Central memory CD4-positive, alpha-beta T cell (primary cell): ENCODE measurements around the gene PNPLA5.

ENCODE experiments used
- DNase-seq: peaks from one replicate; pipeline ENCODE4 v3.0.0; 2022

Gene PNPLA5

GRCh38 chr22:43852573-43853327 is 39.1 kb downstream of the PNPLA5 start:
- DNase-seq = no peak

GRCh38 chr22:43851979-43852307 is 39.9 kb downstream of the PNPLA5 start:
- DNase-seq = no peak

GRCh38 chr22:43851058-43851978 is 40.5 kb downstream of the PNPLA5 start:
- no peak for DNase-seq

GRCh38 chr22:43850529-43850928 is 41.3 kb downstream of the PNPLA5 start:
- no peak for DNase-seq

GRCh38 chr22:43849731-43850130 is 42.1 kb downstream of the PNPLA5 start:
- DNase-seq = no peak

- DNase-seq = no peak
Measured at GRCh38 chr22:43848366-43849171, 43.2 kb downstream of the PNPLA5 start.

GRCh38 chr22:43847376-43848289 is 44.2 kb downstream of the PNPLA5 start:
- no peak for DNase-seq

GRCh38 chr22:43846966-43847365 is 44.8 kb downstream of the PNPLA5 start:
- DNase-seq = no peak

GRCh38 chr22:43845981-43846380 is 45.8 kb downstream of the PNPLA5 start:
- no peak for DNase-seq

- no peak for DNase-seq
Measured at GRCh38 chr22:43844560-43845545, 47.0 kb downstream of the PNPLA5 start.

GRCh38 chr22:43843783-43844530 is 47.9 kb downstream of the PNPLA5 start:
- no peak for DNase-seq

GRCh38 chr22:43841742-43842141 is 50.1 kb downstream of the PNPLA5 start:
- DNase-seq = no peak

GRCh38 chr22:43840851-43841250 is 51.0 kb downstream of the PNPLA5 start:
- DNase-seq = no peak

GRCh38 chr22:43840431-43840830 is 51.4 kb downstream of the PNPLA5 start:
- DNase-seq = no peak

GRCh38 chr22:43839781-43840180 is 52.0 kb downstream of the PNPLA5 start:
- DNase-seq = no peak

GRCh38 chr22:43838571-43839307 is 53.1 kb downstream of the PNPLA5 start:
- no peak for DNase-seq

- DNase-seq = no peak
Measured at GRCh38 chr22:43838161-43838560, 53.7 kb downstream of the PNPLA5 start.

- no peak for DNase-seq
Measured at GRCh38 chr22:43837666-43838065, 54.1 kb downstream of the PNPLA5 start.

- no peak for DNase-seq
Measured at GRCh38 chr22:43835736-43836135, 56.1 kb downstream of the PNPLA5 start.
